Erythroblast (primary cell): ENCODE results near the gene CCDC40.

Experiments used
- GATA1 ChIP-seq: IDR thresholded peaks from 2 replicates; pipeline ENCODE4 v1.6.1; 2011; ENCODE audit warnings: low read depth, mild to moderate bottlenecking, control low read depth, low read length, moderate library complexity
- POLR2A ChIP-seq: IDR thresholded peaks from 2 replicates; pipeline ENCODE4 v1.6.1; 2011; ENCODE audit warnings: mild to moderate bottlenecking, low read length

DNA sequence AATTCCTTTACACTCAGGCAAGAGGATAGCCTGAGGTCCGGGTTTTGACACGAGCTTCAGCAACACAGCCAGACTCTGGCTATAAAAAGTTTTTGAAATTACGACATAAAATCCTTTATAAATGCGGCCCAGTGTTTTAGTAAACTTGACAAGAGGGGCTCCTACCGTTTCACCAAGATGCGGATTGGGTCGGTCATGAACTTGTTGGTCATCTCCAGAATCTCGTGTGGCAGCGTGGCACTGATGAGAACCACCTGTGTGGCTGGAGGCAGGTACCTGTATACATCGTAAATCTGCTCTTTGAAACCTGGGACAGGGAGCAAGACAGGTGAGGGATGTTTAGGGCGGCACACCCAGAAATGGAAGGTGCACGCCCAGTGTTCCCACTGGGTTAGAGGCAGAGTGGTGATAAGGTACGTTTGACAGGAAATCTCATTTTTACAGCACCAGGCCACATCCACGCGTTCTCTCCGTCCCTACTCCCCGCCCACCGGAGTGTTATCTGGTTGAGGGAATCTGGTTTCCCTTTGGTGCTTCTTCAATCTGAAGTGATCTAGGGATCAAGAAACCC lies 102.5 kb downstream of the CCDC40 start:
- TF ChIP-seq POLR2A (no peak), GATA1 (no peak)
